ENCODE measurements around the gene ZNF708. TPM values are rescaled to one million over a fixed set of nuclear protein-coding genes. Genes with fewer than 3 reads are reported as not detected.
"Not testable (repeated sequence)": the region's sequence is repeated elsewhere in the genome, so short reads cannot be mapped to it uniquely, and the experiment has no call there.

Gene ZNF708
- total RNA-seq = 17.3 TPM

- peak; percentile 86 for DNase-seq
These were observed at the start of gene ZNF708 for GRCh38 chr19:21328885-21329605. ZNF708 (minus strand) TSS chr19:21329410; CDS start chr19:21329212, 198 bp downstream.

DNA sequence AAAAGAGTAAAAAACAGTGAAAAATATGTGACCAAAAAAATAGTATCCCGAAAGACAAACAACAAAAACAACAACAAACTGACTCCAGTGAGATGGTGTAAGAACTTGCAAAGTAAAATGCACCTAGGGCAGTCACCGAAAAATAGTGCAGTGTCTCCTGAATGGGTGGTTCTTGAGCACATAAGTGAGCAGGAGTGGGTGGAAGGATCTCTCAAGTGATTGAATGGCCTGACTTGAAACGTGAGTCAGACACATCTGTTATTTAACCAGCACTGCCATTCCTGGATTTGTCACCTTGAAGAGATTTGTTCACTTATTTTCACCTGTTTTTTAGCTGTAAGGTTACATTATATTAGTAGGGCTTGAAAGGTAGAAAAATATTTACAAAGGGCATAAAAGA, 33.1 kb upstream of the ZNF708 start:
- DNase-seq = no peak

GRCh38 chr19:21358768-21359451, 29.7 kb upstream of the ZNF708 start, which contains the start of gene ZNF738:
ZNF738 (plus strand) TSS chr19:21359000; CDS start chr19:21359141, 141 bp downstream.
- peak; percentile 97 for DNase-seq

- no peak for DNase-seq
These were observed 23.6 kb upstream of the ZNF708 start for GRCh38 chr19:21352830-21353229.

DNA sequence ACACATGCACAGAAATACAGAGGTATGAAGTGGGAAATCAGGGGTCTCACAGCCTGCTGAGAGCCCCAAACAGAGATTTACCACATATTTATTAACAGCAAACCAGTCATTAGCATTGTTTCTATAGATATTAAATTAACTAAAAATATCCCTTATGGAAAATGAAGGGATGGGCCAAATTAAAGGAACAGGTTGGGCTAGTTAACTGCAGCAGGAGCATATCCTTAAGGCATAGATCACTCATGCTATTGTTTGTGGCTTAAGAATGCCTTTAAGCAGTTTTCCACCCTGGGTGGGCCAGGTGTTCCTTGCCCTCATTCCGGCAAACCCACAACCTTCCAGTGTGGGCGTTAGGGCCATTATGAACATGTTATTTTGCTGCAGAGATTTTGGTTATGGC, 15.6 kb upstream of the ZNF708 start:
- DNase-seq = not testable (repeated sequence)

DNA sequence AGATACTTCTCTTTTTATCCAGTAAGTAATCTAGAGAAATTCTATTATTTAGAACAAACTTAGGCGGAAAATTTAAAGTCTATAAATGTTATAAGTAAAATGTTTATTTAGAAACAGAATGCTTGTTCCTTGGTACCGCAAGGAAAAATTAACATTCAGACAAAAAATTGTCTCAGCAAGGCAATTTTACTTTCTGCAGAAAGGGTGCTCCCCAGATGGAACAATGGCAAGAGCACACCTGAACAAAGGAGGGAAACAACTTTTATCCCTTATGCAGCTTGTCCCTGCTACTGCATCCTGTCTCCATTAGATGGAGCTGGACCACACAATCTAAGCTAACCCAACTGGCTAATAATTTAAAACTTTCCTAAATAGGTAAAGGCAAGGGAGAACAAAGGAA, 6.5 kb upstream of the ZNF708 start:
- DNase-seq = no peak

DNA sequence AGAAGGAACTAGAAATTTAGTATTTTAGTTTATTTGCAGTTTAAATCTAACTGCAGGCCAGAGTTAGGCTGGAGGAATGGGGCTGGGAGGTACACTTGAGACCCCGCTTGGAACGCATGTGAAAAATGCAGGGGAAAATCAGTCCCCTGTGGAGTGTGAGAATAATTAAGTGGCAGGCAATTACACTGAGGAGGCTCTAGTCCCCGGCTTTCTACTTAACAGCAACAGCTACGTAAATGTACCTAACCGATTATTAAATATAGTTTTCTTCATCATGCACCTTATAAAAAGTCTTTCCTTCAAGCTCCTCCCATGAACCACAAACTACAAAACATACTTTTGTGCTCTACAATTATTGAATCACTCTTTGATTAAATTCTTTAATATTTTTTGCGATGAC, 804 bp downstream of the ZNF708 start:
- no peak for DNase-seq

GRCh38 chr19:21326169-21326568, 3.0 kb downstream of the ZNF708 start:
- DNase-seq = no peak

DNA sequence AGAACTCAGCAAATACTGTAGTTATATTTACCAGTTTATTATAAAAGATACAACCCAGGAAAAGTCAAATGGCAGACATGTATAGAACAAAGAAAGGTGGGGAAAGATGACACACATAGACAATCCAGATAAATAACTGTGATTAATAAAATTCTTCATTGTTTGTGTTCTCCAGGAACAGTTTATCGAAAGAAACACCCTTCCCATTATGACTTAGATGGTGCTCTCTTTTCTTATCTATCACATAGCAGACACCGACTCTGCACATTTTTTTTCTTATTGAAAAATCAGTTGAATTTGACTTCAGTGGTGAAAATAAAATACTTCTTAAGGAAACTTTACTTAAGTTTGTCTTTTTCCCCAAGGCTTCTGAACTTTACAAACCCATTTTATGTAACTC, 6.2 kb downstream of the ZNF708 start:
- no peak for DNase-seq

DNA sequence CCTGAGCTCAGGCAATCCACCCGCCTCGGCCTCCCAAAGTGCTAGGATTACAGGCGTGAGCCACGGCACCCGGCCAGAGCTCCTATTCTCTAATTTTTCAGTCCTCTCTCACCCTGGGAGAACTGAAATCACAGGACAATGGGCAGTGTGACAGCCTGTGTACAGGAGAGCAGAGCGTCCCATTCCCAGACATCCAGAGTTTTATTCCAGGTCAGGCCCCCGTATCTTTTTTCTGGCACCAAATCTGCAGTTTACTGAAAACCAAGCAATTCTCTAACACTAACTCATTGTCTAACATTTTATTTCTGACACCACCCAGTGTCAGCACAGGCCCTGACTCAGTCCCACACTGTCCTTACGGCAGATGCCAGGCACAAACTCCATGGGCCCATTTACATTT, 6.7 kb downstream of the ZNF708 start:
- DNase-seq = no peak

GRCh38 chr19:21321996-21322395, 7.2 kb downstream of the ZNF708 start:
- DNase-seq = no peak

DNA sequence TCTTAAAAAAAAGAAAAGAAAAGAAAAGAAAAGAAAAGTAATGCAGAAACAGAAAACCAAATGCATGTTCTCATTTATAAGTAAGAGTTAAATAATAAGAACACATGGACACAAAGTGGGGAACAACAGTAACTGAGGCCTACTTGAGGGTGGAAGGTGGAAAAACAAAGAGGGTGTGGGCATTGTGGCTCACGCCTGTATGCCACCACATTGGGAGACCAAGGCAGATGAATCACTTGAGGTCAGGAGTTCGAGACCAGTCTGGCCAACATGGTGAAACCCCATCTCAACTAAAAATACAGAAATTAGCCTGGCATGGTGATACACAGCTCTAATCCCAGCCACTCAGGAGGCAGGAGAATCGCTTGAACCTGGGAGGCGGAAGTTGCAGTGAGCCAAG, 8.1 kb downstream of the ZNF708 start:
- no peak for DNase-seq

- no peak for DNase-seq
These were observed 11.4 kb downstream of the ZNF708 start for GRCh38 chr19:21317821-21318220.

DNA sequence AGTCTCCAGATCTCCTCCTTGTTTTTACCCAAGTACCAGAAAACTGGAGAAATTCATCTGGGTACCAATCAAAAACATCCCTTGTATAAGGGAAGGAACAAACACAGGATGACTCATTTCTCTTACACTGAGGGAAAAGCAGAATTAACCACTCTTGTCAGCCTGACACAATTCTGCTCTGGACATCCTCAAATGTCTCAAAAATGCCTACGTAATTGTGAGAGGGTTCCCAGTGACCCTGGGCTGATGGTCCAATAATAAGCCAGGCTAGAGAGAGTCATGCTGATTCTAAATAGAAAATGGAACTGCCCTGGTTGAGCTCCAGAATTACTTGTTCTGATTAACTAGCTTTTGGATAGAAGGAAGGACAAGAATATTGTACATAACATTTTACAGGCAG, 14.5 kb downstream of the ZNF708 start:
- no peak for DNase-seq

- DNase-seq = not testable (repeated sequence)
These were observed 16.4 kb downstream of the ZNF708 start for GRCh38 chr19:21312807-21313206.

GRCh38 chr19:21308773-21309172, 20.4 kb downstream of the ZNF708 start:
- no peak for DNase-seq

DNA sequence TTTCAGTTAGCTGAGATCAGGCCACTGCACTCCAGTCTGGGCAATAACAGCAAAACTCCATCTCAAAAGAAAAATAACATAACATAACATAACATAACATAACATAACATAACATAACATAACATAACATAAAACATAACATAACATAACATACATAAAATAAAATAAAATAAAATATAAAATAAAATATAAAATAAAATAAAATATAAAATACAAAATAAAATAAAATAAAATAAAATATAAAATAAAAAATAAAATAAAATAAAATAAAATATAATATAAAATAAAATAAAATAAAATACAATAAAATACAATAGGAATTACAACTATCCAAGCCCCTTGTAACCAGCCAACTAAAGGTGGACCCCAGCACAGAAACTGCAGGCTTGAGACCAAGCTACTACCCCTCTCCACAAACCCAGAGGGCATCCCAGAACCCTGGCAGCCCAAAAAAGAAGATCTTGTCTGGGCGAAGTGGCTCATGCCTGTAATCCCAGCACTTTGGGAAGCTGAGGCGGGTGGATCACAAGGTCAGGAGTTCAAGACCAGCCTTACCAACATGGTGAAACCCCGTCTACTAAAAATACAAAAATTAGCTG, 22.2 kb downstream of the ZNF708 start:
- not testable (repeated sequence) for DNase-seq

GRCh38 chr19:21293768-21294167, 35.4 kb downstream of the ZNF708 start:
- not testable (repeated sequence) for DNase-seq

DNA sequence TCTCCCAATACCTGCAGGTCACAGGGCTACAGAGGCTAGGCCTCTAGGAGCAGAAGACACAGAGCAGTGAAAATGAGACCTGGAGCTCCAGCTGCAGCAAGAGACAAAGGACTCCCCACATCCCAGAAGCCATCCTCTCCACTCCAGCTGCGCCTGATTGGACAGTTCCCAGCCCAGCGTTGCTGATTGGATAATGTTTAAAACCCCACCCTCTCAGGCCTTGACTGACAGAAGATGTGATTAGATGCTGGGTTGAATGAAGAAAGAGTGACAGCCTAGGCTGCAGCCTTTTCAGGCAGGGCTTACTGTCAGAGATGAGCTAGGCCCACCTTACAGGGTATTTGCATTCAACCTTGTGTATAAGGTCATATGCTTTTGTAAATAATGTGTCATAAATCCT, 59.4 kb downstream of the ZNF708 start:
- no peak for DNase-seq

DNA sequence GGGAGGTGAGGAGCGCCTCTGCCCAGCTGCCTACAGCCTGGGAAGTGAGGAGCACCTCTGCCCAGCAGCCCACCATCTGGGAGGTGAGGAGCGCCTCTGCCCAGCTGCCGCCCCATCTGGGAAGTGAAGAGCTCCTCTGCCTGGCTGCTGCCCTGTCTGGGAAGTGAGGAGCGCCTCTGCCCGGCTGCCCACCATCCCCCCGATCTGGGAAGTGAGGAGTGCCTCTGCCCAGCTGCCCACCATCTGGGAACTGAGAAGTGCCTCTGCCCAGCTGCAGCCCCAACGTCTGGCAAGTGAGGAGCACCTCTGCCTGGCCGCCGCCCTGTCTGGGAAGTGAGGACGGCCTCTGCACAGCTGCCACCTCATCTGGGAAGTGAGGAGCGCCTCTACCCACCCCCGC, 64.3 kb downstream of the ZNF708 start:
- DNase-seq = no peak

DNA sequence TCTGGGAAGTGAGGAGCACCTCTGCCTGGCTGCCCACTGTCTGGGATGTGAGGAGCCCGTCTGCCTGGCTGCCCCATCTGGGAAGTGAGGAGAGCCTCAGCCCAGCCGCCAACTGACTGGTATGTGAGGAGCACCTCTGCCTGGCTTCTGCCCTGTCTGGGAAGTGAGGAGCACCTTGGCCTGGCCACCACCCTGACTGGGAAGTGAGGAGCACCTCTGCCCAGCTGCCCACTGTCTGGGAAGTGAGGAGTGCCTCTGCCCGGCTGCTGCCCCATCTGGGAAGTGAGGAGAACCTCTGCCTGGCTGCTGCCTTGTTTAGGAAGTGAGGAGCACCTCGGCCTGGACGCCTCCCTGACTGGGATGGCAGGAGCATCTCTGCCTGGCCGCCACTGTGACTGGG, 64.8 kb downstream of the ZNF708 start:
- no peak for DNase-seq

- not testable (repeated sequence) for DNase-seq
These were observed 68.3 kb downstream of the ZNF708 start for GRCh38 chr19:21260848-21261381.

GRCh38 chr19:21260164-21260847, 68.9 kb downstream of the ZNF708 start:
- no peak for DNase-seq

Data from skin of body (tissue), 2 donors.